ENCODE data around the gene LIX1L. TPM values are rescaled to one million over a fixed set of nuclear protein-coding genes. Genes with fewer than 3 reads are reported as not detected.

LIX1L gene
- total and polyA plus RNA-seq, 2 of the 4 experiments (the other 2 are of a cell fraction): 14.7 to 28.8 TPM

- dilution Hi-C loops (cut with HindIII; ENCODE audit: low sequenced_read_pairs, unreplicated experiment): no loop called here
- Histone ChIP-seq H3K56ac (ENCODE audit: extremely low read depth, insufficient read depth, low read length) (no peak within 1 kb of the TSS), H3K23ac (ENCODE audit: low read depth, low read length) (peak within 1 kb of the TSS; percentile 3; the same call in 1 of the 2 replicates), H3K18ac (ENCODE audit: low read depth, low read length) (no peak within 1 kb of the TSS), H2BK5ac (ENCODE audit: low read depth, low read length, poor library complexity, severe bottlenecking) (no peak within 1 kb of the TSS), H3K27me3 (ENCODE audit: control insufficient read depth, insufficient read depth, low read length) (peaks cover 3% of the 10 kb centered on the region; the same call in 1 of the 2 replicates), H2AK5ac (ENCODE audit: low read depth, low read length) (no peak within 1 kb of the TSS), H3K9me1 (ENCODE audit: insufficient read depth, low read length) (0 out of 2 replicates have a peak, but pooled peaks cover 3% of the 10 kb centered on the region), H3K36me3 (ENCODE audit: control insufficient read depth, insufficient read depth, low read length) (no peaks in the 10 kb centered on the region), H3K9me3 (ENCODE audit: control insufficient read depth, insufficient read depth, low read length) (no peaks in the 10 kb centered on the region), H3K14ac (replicated peaks; ENCODE audit: low read depth, low read length) (no peak within 1 kb of the TSS), H2BK20ac (ENCODE audit: low read depth, low read length) (no peak within 1 kb of the TSS), H2AK9ac (replicated peaks; ENCODE audit: low read depth, low read length, poor library complexity) (no peak within 1 kb of the TSS), H3K27ac (ENCODE audit: insufficient read depth, low read length) (no peak within 1 kb of the TSS), H3K4ac (ENCODE audit: low read depth, low read length) (no peak within 1 kb of the TSS), H2BK120ac (ENCODE audit: low read depth, low read length) (no peak within 1 kb of the TSS), H3K4me1 (ENCODE audit: control insufficient read depth, insufficient read depth, low read length) (0 out of 2 replicates have a peak, but pooled peaks cover 3% of the 10 kb centered on the region), H4K20me1 (ENCODE audit: insufficient read depth, low read length) (no peaks in the 10 kb centered on the region), H2BK15ac (ENCODE audit: low read depth, low read length) (no peak within 1 kb of the TSS), H3K79me1 (ENCODE audit: low read depth in 1 of 2, low read length in 2 of 2) (no peaks in the 10 kb centered on the region), H3K4me2 (ENCODE audit: low read depth, low read length) (peak within 1 kb of the TSS; percentile 78), H4K91ac (ENCODE audit: insufficient read depth, low read depth, low read length) (no peak within 1 kb of the TSS), H4K5ac (ENCODE audit: low read depth, low read length) (no peak within 1 kb of the TSS), H4K8ac (ENCODE audit: low read depth in 2 of 2, low read length in 2 of 2) (no peak within 1 kb of the TSS), H3K4me3 (ENCODE audit: insufficient read depth, low read depth, low read length) (peak within 1 kb of the TSS; percentile 71), H2AFZ (replicated peaks; ENCODE audit: low read length, poor library complexity) (peak within 1 kb of the TSS; percentile 97), H3K9ac (ENCODE audit: low read depth, low read length) (no peak within 1 kb of the TSS)
- intact Hi-C loops (cut with micrococcal nuclease): no loop called here
- CTCF ChIA-PET: no interaction called here
- BruUV-seq (replicated peaks): no TSS peak
- DNase-seq (peak; percentile 34), ATAC-seq (ENCODE audit: low read depth) (peak; percentile 99)
- in situ Hi-C loops (cut with MboI; ENCODE audit: low sequenced_read_pairs): no loop called here
- POLR2A ChIA-PET (ENCODE audit: unreplicated experiment): interaction anchor here (0.6 kb wide), 1 partner anchor 33 kb away, joined by 4 read pairs; the partner anchor contains the start of gene PEX11B
- WGBS, 2 experiments (ENCODE audit: extremely low coverage in 2 of 2, insufficient read length in 1 of 2): 1% methylated on average over 13 of the region's 36 CpGs; no CpG with 5 or more reads in 1 of the 2 experiments
- TF ChIP-seq ELK1 (IDR thresholded peaks at IDR 0.05; ENCODE audit: borderline replicate concordance, low read depth, low read length) (no peak), MAZ (IDR thresholded peaks at IDR 0.05; ENCODE audit: borderline replicate concordance, low read depth, low read length) (peak; percentile 69; the same call in 1 of the 2 replicates), RAD21 (IDR thresholded peaks at IDR 0.05; ENCODE audit: low read length) (no peak)
Measured at GRCh38 chr1:145885738-145886287, 72.0 kb downstream of the LIX1L start, which contains the start of gene ANKRD35. TSS of gene ANKRD35 (minus strand) at chr1:145885866. CDS start at chr1:145885758, 108 bp downstream.

All from IMR-90 (cell line).